Measurements from ENCODE around the gene MED13L.

Gene MED13L

DNA sequence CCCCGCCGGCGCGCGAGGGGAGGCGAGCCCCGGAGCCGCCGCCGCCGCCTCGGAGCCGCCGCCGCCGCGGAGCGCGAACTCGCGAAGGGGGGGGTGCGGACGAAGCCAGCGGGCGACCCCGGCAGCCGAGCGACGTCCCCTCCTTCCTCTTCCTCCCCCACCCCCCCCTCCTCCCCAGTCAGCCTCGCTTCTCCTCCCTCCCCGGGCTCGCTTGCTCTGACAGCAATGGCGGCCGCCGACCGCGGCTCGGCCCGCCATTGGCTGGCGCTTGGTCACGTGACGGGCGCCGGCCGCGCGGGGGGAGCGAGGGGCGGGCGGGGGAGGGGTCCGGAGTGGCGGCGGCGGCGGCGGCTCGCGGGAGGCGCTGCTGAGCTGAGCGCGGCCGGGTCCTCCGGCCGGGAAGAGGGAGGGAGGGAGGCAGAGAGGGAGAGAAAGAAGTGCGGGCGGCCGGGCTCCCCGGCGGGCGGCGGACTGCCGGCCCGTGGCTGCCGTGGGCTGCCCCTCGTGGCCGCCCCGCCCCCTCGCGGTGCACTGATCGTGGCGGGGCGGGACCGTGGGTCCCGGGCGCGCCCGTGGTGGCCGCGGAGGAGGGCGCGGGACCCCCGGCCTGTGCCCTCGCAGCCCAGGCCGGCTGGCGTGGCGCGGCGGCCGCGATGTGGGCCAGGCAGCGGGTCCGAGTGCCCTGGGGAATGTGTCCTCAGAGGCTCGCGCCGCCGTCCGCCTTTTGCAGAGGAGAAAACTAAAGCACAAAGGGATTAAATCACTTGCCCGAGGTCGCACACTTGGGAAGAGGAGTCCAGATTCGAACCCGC is at the start of gene MED13L:
Gene MED13L (minus strand): TSS at position 227 of the 812 bp plus-strand sequence. CDS start 562 bp downstream, outside the sequence.
- DNase-seq = peak; percentile 57 to 96 (median 86)

DNA sequence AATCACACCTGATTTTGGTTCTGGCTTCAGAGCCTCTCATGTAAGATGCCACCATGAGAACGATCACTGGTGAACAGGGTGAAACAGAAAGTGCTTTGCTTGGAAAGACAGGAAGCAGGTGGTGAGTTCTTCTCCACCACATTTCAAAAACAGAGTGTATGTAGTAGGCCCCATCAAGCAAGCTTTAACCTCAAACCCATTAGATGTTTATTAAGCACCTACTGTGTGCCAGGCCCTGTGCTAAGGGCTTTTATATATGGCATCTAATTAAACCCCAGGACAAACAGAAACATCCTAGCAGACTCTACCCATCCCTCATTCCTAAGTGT is 47.8 kb upstream of the MED13L start:
- DNase-seq = peak in 1 of 14 donors; percentile 1

GRCh38 chr12:116324654-116325335 is 47.3 kb upstream of the MED13L start:
- DNase-seq = no peak

DNA sequence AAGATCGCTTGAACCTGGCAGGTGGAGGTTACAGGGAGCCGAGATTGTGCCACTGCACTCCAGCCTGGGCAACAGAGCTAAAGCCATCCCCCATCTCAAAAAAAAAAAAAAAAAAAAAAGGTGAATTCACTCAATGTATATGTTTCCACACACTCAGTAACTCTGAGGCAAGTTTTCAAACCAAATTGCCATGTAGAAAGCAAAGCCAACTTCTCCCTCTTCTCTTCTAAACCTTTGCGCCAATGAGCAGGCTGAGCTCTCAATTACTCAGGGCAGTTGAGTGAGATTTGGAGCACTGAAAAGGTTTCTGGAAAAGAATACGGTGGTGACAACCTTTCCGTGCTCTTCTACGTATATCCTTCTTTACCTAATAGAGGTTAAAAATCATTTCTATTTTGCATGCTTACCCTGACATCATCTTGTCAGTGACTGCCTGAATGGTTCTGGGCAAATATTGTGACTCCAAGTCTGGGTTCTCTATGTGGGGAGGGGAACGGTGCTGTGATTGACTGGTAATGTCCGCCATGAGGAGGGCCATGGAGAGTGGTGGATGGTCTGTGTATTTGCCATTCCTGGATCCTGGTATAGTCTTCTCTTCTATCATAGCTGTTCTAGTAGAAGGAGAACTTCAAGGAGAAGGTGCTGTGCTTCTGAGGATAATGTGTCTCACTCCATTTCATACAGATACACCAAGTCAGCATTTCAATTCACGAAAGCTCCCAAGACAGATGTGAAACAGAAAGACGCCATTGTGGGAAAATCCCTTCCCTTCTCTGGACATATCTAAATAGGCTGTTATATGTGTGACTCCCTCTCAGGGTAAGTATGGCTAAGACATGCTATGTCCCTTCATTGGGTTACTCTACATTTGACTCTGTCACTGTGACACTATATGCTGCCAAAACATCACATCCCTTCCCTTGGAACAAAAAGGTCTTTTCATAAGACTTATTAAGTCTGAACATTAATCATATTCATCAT is 46.2 kb upstream of the MED13L start:
- DNase-seq = no peak

GRCh38 chr12:116321913-116322312 is 44.4 kb upstream of the MED13L start:
- DNase-seq = no peak

DNA sequence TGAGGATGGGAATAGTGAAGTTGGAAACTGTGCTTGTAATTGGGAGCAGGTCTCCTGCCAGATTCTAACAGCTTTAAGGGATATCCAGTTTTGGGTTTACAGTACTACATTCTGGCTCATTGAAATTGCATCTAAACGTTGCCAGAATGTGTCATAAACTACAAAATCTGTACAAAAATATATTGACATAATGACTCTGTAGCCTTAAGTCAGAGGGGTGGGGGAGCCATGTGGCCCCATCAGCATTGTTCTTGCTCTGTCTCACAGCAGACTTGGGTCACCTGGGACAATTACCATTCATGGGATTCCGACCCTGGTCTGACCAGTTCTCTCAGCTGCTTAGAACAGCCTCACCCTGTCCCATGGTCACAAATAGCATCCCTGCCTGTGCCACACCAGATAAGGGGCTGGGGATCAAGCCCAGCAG is 43.3 kb upstream of the MED13L start:
- DNase-seq = no peak

GRCh38 chr12:116319898-116320621 is 42.6 kb upstream of the MED13L start:
- DNase-seq = peak in 7 of 14 donors; percentile 7 to 37 (median 21)

DNA sequence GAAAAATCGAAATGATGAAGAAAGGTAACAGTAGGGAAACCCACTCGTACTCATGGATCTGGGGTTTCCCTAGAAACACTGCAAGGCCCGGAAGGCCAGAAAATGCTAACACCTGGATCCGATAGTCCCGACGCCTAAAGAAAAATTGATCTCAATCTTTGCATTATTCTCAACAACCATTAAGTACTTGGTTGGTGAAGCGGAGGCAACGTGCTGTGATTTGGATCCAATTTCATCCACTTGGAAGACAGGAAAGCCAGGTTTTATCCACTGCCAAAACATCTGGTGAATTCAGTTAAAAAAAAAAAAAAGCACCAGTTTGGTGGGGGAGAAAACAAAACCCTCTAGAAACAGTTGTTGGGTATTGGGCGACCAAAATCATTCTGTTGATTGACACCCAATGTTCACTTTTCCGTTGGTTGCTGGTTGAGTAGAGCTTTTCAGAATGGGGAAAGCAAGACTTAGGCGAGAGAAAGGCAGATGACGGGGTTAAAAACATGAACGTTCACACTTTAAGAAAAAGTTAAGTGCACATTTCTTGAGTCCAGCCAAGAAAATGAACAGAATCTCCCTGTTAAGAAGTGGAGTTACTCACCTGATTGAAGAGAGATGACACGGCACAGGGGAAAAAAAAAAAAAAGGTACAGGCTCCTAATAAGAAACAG is 41.9 kb upstream of the MED13L start:
- no peak for DNase-seq

GRCh38 chr12:116318576-116319232 is 41.2 kb upstream of the MED13L start:
- peak in 1 of 14 donors; percentile 57 for DNase-seq

GRCh38 chr12:116317986-116318575 is 40.6 kb upstream of the MED13L start:
- no peak for DNase-seq

DNA sequence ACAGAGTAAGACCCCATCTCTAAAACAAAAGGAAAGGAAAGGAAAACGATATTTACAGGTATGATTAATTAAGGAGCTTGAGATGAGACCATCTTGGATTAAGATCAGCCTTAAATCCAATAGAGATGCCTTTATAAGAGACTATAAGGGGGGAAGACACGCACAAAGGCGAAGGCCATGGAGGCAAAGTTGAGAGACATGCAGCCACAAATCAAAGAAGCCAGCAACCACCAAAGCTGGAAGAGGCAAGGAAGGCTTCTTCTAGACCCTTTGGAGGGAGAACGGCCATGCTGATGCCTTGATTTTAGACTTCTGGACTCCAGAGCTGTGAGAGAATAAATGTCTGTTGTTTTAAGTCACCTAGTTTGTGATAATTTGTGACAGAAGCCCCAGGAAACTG is 39.6 kb upstream of the MED13L start:
- no peak for DNase-seq

DNA sequence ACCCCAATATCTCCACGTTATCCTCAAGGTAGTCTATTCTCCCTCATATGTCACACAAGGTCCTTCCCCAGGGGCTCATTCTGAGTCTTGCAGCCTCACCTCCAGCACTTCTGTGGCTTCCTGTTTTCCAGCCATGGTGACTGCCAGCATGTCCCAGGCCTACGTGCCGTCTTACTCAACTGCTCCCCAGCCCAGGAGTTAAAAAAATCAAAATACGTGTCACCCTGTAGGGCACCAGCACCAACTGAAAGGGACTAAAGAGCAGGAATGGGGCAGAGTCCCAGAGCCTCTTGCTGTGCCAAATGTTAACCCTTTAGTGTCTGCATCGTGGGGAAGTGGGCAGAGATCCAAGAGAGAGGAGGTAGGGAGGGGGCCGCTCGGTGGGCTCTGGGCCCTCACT is 37.0 kb upstream of the MED13L start:
- no peak for DNase-seq

DNA sequence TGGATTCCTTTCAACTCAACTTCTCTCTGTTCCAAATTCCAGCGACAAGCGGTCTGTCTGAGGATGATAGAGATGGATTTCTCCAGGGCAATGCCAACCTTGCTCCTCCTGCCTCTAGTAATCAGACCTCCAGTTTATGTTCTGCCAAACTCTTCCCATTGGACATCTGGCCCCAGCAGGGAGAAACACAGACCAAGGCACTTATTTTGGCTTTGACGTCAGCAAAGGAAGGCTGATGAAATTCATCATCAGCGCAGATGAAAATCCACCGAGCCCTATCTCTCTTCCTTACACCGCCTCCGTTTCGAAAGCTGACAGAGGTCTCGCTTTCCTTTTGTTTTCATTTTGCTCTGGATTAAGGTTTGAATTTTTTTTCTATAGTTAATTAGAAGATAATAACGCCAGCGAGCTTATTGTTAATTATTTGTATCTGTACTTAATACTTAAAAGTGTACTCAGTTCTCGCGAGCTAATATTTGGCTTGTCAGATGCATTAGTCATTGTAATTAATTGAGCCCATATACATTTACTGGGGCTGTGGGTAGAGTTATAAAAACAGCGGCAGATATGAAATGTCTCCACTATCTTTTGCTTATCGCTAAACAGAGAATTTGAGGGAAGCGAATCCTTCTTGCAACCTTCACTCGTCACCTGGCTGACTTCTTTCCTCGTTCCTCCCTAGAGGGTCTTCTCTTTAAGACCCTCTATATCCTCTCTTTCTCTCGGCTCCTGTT is 35.9 kb upstream of the MED13L start:
- peak in 1 of 14 donors; percentile 16 for DNase-seq

GRCh38 chr12:116310082-116310481 is 32.6 kb upstream of the MED13L start:
- no peak for DNase-seq

- no peak for DNase-seq
Observed at GRCh38 chr12:116309343-116309742, 31.9 kb upstream of the MED13L start.

GRCh38 chr12:116308647-116309046 is 31.2 kb upstream of the MED13L start:
- DNase-seq = no peak

- no peak for DNase-seq
Observed at GRCh38 chr12:116306968-116307367, 29.5 kb upstream of the MED13L start.

DNA sequence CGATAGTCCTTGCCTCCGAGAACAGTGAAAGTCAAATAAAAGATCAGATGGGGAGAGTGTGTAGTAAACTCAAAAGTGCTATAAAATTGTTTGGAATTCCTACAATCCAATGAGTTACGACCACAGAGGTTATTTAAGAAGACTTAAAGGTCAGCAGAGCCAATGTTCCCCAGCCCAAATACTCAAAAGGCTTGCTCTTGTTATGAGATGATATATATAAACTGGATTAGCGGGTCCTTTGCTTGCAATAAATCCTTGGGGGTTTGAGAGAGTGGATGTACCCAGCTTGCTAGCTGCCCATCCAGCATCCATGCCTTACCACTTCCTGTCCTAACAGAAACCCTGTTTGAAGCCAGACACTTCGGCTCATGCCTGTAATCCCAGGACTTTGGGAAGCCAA is 29.0 kb upstream of the MED13L start:
- DNase-seq = no peak

- DNase-seq = no peak
Observed at GRCh38 chr12:116304621-116305020, 27.1 kb upstream of the MED13L start.

- no peak for DNase-seq
Observed at GRCh38 chr12:116303929-116304328, 26.4 kb upstream of the MED13L start.
